PC-9 (cell line): Measurements from ENCODE around the gene MYL6B. TPM values are rescaled to one million over a fixed set of nuclear protein-coding genes. Genes with fewer than 3 reads are reported as not detected.

ENCODE experiments used
- BruUV-seq: library from RNA; stranded (reverse); fragments of 400-500 nt; replicated peaks from 2 replicates; lab custom pipeline; 2021; lab: Mats Ljungman, UMichigan
- CTCF ChIA-PET: fragments of 300-600 bp; sonication (Branson Sonifier 250); formaldehyde crosslinking; loops from one replicate; lab custom pipeline; 2022; ENCODE audit warnings: antibody characterized with exemption; lab: Charles Lee
- POLR2A ChIA-PET: fragments of 300-600 bp; sonication (Branson Sonifier 250); formaldehyde crosslinking; loops from one replicate; lab custom pipeline; 2022; ENCODE audit warnings: antibody characterized with exemption; ENCODE audit not compliant: unreplicated experiment; lab: Charles Lee
- DNase-seq, 2 experiments: peaks; one replicate each; pipeline versions ENCODE4 v3.0.0 to v3.0.0-alpha.2; 2015 to 2022; ENCODE audit warnings: mixed read lengths in 1 of 2
- H2AFZ ChIP-seq: fragments of 200-600 bp; sonication (generic); 2 replicates; pipeline ENCODE4 v1.8.1; 2017; ENCODE audit warnings: antibody characterized with exemption
- H3F3A ChIP-seq: fragments of 200-600 bp; sonication (generic); 2 replicates; pipeline ENCODE4 v1.8.1; 2017; ENCODE audit warnings: antibody characterized with exemption, mild to moderate bottlenecking, low read depth; ENCODE audit not compliant: insufficient read depth
- H3K27ac ChIP-seq: fragments of 200-600 bp; sonication (generic); 2 replicates; pipeline ENCODE4 v1.6.1; 2016; ENCODE audit warnings: mixed run types
- H3K27me3 ChIP-seq: fragments of 200-600 bp; sonication (generic); 2 replicates; pipeline ENCODE4 v1.6.1; 2016; ENCODE audit warnings: low read depth, mixed run types; ENCODE audit not compliant: insufficient read depth
- H3K36me3 ChIP-seq: fragments of 200-600 bp; sonication (generic); 2 replicates; pipeline ENCODE4 v1.6.1; 2016; ENCODE audit warnings: low read depth, mixed run types
- H3K4me1 ChIP-seq: fragments of 200-600 bp; sonication (generic); replicated peaks from 2 replicates; pipeline ENCODE4 v1.6.1; 2016; ENCODE audit warnings: mixed run types; ENCODE audit not compliant: insufficient read depth
- H3K4me2 ChIP-seq: fragments of 200-600 bp; sonication (generic); 2 replicates; pipeline ENCODE4 v1.6.1; 2017; ENCODE audit warnings: mixed run types
- H3K4me3 ChIP-seq: fragments of 200-600 bp; sonication (generic); 2 replicates; pipeline ENCODE4 v1.6.1; 2016; ENCODE audit warnings: mixed run types
- H3K79me2 ChIP-seq: fragments of 200-600 bp; sonication (generic); 2 replicates; pipeline ENCODE4 v1.6.1; 2017; ENCODE audit warnings: low read depth, mixed run types
- H3K9me2 ChIP-seq: fragments of 200-600 bp; sonication (generic); 2 replicates; pipeline ENCODE4 v1.8.1; 2017; ENCODE audit warnings: mild to moderate bottlenecking; ENCODE audit not compliant: insufficient read depth
- H3K9me3 ChIP-seq: fragments of 200-600 bp; sonication (generic); 2 replicates; pipeline ENCODE4 v1.8.1; 2016; ENCODE audit warnings: low read depth; ENCODE audit not compliant: insufficient read depth
- H4K20me1 ChIP-seq: fragments of 200-600 bp; sonication (generic); 2 replicates; pipeline ENCODE4 v1.8.1; 2017; ENCODE audit not compliant: insufficient read depth
- EZH2 ChIP-seq: fragments of 200-600 bp; sonication (generic); IDR thresholded peaks from 2 replicates; pipeline ENCODE4 v1.8.0; 2017; ENCODE audit warnings: antibody characterized with exemption, low read depth
- intact Hi-C: fragments of 100-400 bp; cut with micrococcal nuclease; formaldehyde crosslinking; loops from one replicate; pipeline ENCODE4 v1.10.0; 2022; ENCODE audit not compliant: unreplicated experiment
- total RNA-seq: library from RNA; stranded (reverse); gene quantifications from 2 replicates; pipeline ENCODE4 v1.2.3, GENCODE V29; 2021
- TF ChIP-seq, protein P1 (sequence below): fragments of 200-600 bp; sonication (generic); conservative IDR thresholded peaks from 2 replicates; pipeline ENCODE4 v1.6.1; 2017; ENCODE audit warnings: mixed run types, antibody characterized with exemption, mild to moderate bottlenecking, moderate library complexity

Gene MYL6B
- total RNA-seq, 1 experiment from 2014 or later: 121 TPM

DNA sequence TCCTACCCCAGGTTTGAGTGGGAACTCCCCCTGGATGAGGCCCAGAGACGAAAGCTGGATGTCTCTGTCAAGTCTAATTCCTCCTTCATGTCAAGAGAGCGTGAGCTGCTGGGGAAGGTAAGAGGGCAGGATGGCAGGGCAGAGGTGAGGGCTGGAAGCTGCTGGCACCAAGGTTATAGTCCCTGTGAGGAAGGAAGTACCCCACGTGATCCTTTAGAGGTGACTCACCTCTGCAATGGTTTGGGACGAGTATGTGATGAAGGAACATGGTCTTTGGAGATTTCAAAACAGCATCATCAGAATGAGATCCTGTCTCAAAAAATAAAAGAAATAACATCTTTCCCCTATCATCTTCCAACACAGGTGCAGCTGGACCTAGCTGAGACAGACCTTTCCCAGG is 9.2 kb upstream of the MYL6B start:
- POLR2A ChIA-PET: no interaction called here
- no TSS peak for BruUV-seq
- TF ChIP-seq, protein P1, sequence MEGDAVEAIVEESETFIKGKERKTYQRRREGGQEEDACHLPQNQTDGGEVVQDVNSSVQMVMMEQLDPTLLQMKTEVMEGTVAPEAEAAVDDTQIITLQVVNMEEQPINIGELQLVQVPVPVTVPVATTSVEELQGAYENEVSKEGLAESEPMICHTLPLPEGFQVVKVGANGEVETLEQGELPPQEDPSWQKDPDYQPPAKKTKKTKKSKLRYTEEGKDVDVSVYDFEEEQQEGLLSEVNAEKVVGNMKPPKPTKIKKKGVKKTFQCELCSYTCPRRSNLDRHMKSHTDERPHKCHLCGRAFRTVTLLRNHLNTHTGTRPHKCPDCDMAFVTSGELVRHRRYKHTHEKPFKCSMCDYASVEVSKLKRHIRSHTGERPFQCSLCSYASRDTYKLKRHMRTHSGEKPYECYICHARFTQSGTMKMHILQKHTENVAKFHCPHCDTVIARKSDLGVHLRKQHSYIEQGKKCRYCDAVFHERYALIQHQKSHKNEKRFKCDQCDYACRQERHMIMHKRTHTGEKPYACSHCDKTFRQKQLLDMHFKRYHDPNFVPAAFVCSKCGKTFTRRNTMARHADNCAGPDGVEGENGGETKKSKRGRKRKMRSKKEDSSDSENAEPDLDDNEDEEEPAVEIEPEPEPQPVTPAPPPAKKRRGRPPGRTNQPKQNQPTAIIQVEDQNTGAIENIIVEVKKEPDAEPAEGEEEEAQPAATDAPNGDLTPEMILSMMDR: no peak
- TF ChIP-seq EZH2: no peak
- Histone ChIP-seq H3K4me1 (peaks cover 13% of the 10 kb centered on the region), H3F3A (peaks cover 15% of the 10 kb centered on the region), H3K4me3 (no peak overlapping the region), H3K27me3 (no peaks in the 10 kb centered on the region), H3K9me3 (no peaks in the 10 kb centered on the region), H3K36me3 (peaks cover 6% of the 10 kb centered on the region; the same call in 1 of the 2 replicates), H3K79me2 (no peaks in the 10 kb centered on the region), H3K4me2 (no peak overlapping the region), H3K27ac (no peak overlapping the region), H3K9me2 (no peaks in the 10 kb centered on the region), H2AFZ (no peak overlapping the region), H4K20me1 (no peaks in the 10 kb centered on the region)
- CTCF ChIA-PET: no interaction called here
- intact Hi-C loops: no loop called here
- DNase-seq: no peak

DNA sequence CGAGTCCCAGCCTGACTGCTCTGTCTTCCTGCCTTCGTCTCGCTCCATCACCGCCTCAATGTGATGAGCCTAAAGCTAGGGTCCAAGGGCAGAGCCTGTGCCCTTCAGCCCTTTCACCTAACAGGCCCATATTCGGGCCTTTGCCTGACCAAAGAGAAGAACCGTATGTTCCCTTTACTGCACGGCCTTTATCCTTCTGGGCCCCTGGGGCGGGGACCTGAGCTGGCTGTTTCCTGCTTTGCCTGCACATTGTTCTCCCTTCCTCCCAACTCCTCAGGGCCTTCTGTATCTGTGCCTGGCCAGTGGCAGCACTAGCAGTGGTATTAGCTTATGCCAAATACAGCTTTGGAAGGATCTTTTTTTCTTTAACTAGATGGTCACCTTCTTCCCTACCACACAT is 8.5 kb upstream of the MYL6B start:
- H3K4me1 ChIP-seq: peaks cover 13% of the 10 kb centered on the region
- TF ChIP-seq EZH2: no peak
- TF ChIP-seq, protein P1: no peak
- peaks cover 15% of the 10 kb centered on the region for H3F3A ChIP-seq
- POLR2A ChIA-PET: interaction anchor here (0.5 to 0.6 kb wide), 2 partner anchors 16 to 493 kb away, joined by 3 to 9 read pairs; no protein-coding TSS in a partner anchor
- DNase-seq: no peak
- no peaks in the 10 kb centered on the region; the same call in 1 of the 2 replicates for H3K36me3 ChIP-seq
- no peaks in the 10 kb centered on the region for H4K20me1 ChIP-seq
- no peaks in the 10 kb centered on the region for H3K9me3 ChIP-seq
- no peak overlapping the region for H3K27ac ChIP-seq
- no peaks in the 10 kb centered on the region for H3K9me2 ChIP-seq
- no peak overlapping the region for H3K4me2 ChIP-seq
- no peak overlapping the region for H3K4me3 ChIP-seq
- CTCF ChIA-PET: no interaction called here
- no peaks in the 10 kb centered on the region for H3K79me2 ChIP-seq
- H2AFZ ChIP-seq: no peak overlapping the region
- intact Hi-C loops: no loop called here
- no TSS peak for BruUV-seq
- no peaks in the 10 kb centered on the region for H3K27me3 ChIP-seq

DNA sequence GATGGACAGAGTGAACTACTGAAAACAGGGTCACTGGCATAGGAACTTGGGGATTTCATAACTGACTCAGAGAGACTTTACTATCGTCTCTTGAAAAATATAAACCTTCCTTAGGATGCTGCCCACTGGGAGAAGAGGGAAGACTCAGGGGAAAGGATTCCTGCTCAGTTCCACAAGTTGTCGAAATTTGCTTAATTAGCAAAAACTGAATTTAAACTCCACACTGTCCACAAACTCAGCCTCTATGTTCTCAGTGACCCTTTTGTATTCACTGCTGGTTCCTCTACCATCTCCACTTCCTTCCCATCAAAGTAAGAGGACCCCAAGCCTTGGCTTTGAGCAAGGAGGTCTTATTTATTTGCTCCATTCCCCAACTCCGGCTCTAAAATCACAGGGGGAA is 7.2 kb upstream of the MYL6B start:
- TF ChIP-seq, protein P1: no peak
- TF ChIP-seq EZH2: no peak
- Histone ChIP-seq H3K36me3 (no peaks in the 10 kb centered on the region; the same call in 1 of the 2 replicates), H3K4me2 (no peak overlapping the region), H3K27ac (no peak overlapping the region), H3K79me2 (no peaks in the 10 kb centered on the region), H2AFZ (no peak overlapping the region), H3K4me1 (peaks cover 14% of the 10 kb centered on the region), H3F3A (peaks cover 15% of the 10 kb centered on the region), H3K9me3 (no peaks in the 10 kb centered on the region), H4K20me1 (no peaks in the 10 kb centered on the region), H3K27me3 (no peaks in the 10 kb centered on the region), H3K9me2 (no peaks in the 10 kb centered on the region), H3K4me3 (no peak overlapping the region)
- ChIA-PET CTCF (no interaction called here), POLR2A (no interaction called here)
- intact Hi-C loops: no loop called here
- DNase-seq: peak in 1 of 2 experiments; percentile 13
- no TSS peak for BruUV-seq
